Measurements from ENCODE around the gene MEGF8.

MEGF8 gene

GRCh38 chr19:42323852-42324654 lies 1.4 kb upstream of the MEGF8 start:
- no peak overlapping the region for H3K4me3 ChIP-seq (replicated peaks; ENCODE audit: low read depth, low read length)
- no peak for DNase-seq (ENCODE audit: extremely low read depth, low read depth)
- no peak for TF ChIP-seq CTCF (IDR thresholded peaks at IDR 0.05; ENCODE audit: low read depth, low read length, missing control alignments)

DNA sequence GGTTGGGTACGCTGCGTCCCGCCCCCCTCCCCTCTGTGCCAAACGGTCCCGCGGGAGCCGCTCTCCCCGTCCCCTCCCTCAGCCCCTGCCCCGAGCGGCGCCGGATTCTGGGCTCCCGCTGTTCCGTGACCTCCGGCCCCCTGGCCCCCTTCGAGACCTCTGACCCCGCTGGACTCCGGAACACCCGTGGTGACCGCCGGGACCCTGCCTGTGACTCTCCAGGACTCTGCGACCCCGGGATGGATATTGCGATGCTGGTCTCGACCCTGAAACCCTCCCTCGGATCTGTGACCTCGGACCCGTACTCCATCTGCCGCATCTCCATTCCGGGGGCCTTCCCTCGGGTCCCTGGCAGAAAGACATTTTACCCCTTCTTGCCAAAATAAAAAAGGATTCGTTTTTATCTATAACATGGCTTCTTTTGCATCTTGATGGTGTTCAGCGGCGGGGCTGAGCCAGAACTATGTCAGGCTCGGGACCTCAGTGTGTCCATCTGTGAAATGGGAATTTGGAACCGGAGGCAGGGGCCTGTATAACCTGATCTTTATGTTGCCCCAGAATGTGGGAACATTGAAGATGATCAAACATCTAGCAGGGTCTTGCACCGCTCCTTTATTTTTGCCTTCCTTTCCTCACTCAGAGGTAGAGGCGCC lies 654 bp upstream of the MEGF8 start:
- H3K4me3 ChIP-seq (replicated peaks; ENCODE audit: low read depth, low read length) = no peak overlapping the region
- no peak for DNase-seq (ENCODE audit: extremely low read depth, low read depth)
- TF ChIP-seq CTCF (IDR thresholded peaks at IDR 0.05; ENCODE audit: low read depth, low read length, missing control alignments) = no peak

DNA sequence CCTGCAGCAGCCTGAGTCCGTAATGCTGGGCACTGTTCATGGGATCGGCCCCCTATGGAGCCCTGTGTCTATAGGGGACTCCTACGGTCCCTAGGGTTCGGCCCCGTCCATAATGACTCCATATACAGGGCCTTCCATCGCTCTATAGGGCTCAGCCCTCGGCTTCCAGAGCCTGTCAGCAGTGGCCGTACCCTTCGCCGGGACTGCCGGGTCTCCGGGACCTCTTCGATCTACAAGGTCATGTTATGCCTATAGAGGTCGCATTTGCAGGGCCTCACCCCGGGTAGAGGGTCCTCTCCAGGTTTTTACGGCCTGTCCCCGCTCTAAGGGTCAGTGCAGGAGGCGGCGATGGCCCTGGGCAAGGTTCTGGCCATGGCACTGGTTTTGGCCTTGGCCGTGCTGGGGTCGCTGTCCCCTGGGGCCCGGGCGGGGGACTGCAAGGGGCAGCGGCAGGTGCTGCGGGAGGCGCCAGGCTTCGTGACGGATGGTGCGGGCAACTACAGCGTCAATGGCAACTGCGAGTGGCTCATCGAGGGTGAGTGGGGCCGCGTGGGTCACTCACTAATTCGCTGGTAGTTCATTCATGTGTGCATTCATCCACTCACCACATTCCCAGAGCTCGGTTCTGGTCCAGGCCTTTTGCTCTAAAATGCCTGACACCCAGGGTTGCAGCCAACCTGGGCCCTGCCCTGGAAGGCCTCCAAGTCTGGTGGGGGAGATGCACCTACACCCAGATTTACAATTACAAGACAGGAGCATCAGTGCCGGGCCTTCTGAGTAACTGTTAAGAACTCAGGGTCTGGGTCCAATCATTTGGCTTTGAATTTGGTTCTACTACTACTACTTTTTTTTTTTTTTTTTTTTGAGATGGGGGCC lies 699 bp downstream of the MEGF8 start:
- no peak for DNase-seq (ENCODE audit: extremely low read depth, low read depth)
- H3K4me3 ChIP-seq (replicated peaks; ENCODE audit: low read depth, low read length) = peak overlapping the region; percentile 88
- no peak for TF ChIP-seq CTCF (IDR thresholded peaks at IDR 0.05; ENCODE audit: low read depth, low read length, missing control alignments)

DNA sequence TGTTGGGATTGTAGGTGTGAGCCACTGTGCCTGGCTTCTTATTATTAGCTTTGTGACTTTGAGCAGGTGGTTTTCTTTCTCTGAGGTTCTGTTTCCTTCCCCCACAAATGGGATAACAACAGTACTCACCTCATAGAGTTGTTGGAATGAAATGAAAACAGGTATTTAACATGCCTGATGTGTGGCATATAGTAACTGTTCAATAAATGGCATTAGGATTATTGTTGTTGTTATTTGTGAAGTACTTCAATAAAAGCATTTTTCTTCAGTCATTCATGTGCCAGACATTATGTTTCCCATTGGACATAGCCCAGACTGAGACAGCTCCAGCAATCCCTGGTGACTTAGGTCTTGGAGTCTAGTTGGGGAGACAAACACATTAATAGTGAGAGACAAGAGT lies 1.5 kb downstream of the MEGF8 start:
- H3K4me3 ChIP-seq (replicated peaks; ENCODE audit: low read depth, low read length) = peak overlapping the region; percentile 88

GRCh38 chr19:42327381-42327780 lies 1.9 kb downstream of the MEGF8 start:
- no peak for TF ChIP-seq CTCF (IDR thresholded peaks at IDR 0.05; ENCODE audit: low read depth, low read length, missing control alignments)
- no peak for DNase-seq (ENCODE audit: extremely low read depth, low read depth)
- H3K4me3 ChIP-seq (replicated peaks; ENCODE audit: low read depth, low read length) = no peak overlapping the region

More for the DNA sequence above, 1.5 kb downstream of the MEGF8 start:
- no peak for TF ChIP-seq CTCF (IDR thresholded peaks at IDR 0.05; ENCODE audit: low read depth, low read length, missing control alignments)
- DNase-seq (ENCODE audit: extremely low read depth, low read depth) = no peak

- DNase-seq (ENCODE audit: extremely low read depth, low read depth) = no peak
- H3K4me3 ChIP-seq (replicated peaks; ENCODE audit: low read depth, low read length) = no peak overlapping the region
- TF ChIP-seq CTCF (IDR thresholded peaks at IDR 0.05; ENCODE audit: low read depth, low read length, missing control alignments) = no peak
These were observed 2.7 kb downstream of the MEGF8 start for GRCh38 chr19:42328106-42328505.

Measured in HFF-Myc (cell line).